GM23338 (cell line): Measurements from ENCODE around the gene VPS39. TPM values are rescaled to one million over a fixed set of nuclear protein-coding genes. Genes with fewer than 3 reads are reported as not detected.

ENCODE experiments used
- ATAC-seq: fragments of 200-7000 bp; cut with Tn5 transposase; 3 replicates; pipeline ENCODE4 v1.9.1; 2020
- DNase-seq: peaks from one replicate; pipeline ENCODE4 v3.0.0-alpha.2; 2015; ENCODE audit warnings: low spot score
- H2AFZ ChIP-seq: fragments of 200-600 bp; sonication (generic); 2 replicates; pipeline ENCODE4 v1.8.0; 2016; ENCODE audit warnings: antibody characterized with exemption, mild to moderate bottlenecking, moderate library complexity
- H3F3A ChIP-seq: fragments of 200-600 bp; sonication (generic); replicated peaks from 2 replicates; pipeline ENCODE4 v1.8.0; 2017; ENCODE audit warnings: antibody characterized with exemption, mixed run types, low read depth
- H3K27ac ChIP-seq: fragments of 200-600 bp; sonication (generic); 2 replicates; pipeline ENCODE4 v1.6.1; 2016; ENCODE audit warnings: low read depth
- H3K27me3 ChIP-seq: fragments of 200-600 bp; sonication (generic); 2 replicates; pipeline ENCODE4 v1.8.0; 2016; ENCODE audit warnings: mild to moderate bottlenecking, mixed run types, moderate library complexity; ENCODE audit not compliant: insufficient read depth
- H3K36me3 ChIP-seq: fragments of 200-600 bp; sonication (generic); 2 replicates; pipeline ENCODE4 v1.8.0; 2016; ENCODE audit warnings: mild to moderate bottlenecking; ENCODE audit not compliant: insufficient read depth
- H3K4me1 ChIP-seq: fragments of 200-600 bp; sonication (generic); 2 replicates; pipeline ENCODE4 v1.8.0; 2016; ENCODE audit warnings: mild to moderate bottlenecking, moderate library complexity; ENCODE audit not compliant: insufficient read depth
- H3K4me2 ChIP-seq: fragments of 200-600 bp; sonication (generic); 2 replicates; pipeline ENCODE4 v1.7.1; 2017; ENCODE audit warnings: mixed run types
- H3K4me3 ChIP-seq: fragments of 200-600 bp; sonication (generic); 2 replicates; pipeline ENCODE4 v1.6.1; 2016; ENCODE audit warnings: mixed run types
- H3K79me2 ChIP-seq: fragments of 200-600 bp; sonication (generic); replicated peaks from 2 replicates; pipeline ENCODE4 v1.8.0; 2017; ENCODE audit warnings: mild to moderate bottlenecking; ENCODE audit not compliant: insufficient read depth
- H3K9me2 ChIP-seq: fragments of 200-600 bp; sonication (generic); 2 replicates; pipeline ENCODE4 v1.8.0; 2017; ENCODE audit not compliant: insufficient read depth
- H4K20me1 ChIP-seq: fragments of 200-600 bp; sonication (generic); replicated peaks from 2 replicates; pipeline ENCODE4 v1.8.0; 2017; ENCODE audit warnings: mild to moderate bottlenecking; ENCODE audit not compliant: insufficient read depth
- H3K27ac Mint-ChIP-seq: 2 replicates; pipeline ENCODE4 v1.8.0; 2020; ENCODE audit warnings: inconsistent platforms, mild to moderate bottlenecking, moderate library complexity, mixed read lengths
- H3K27me3 Mint-ChIP-seq: 3 replicates; pipeline ENCODE4 v1.8.0; 2022; ENCODE audit warnings: low read depth, mild to moderate bottlenecking, moderate library complexity, mixed read lengths, inconsistent platforms; ENCODE audit not compliant: insufficient read depth, poor library complexity
- H3K36me3 Mint-ChIP-seq: 3 replicates; pipeline ENCODE4 v1.8.0; 2021; ENCODE audit warnings: low read depth, mild to moderate bottlenecking, inconsistent platforms, moderate library complexity, mixed read lengths
- H3K4me1 Mint-ChIP-seq: 3 replicates; pipeline ENCODE4 v1.8.0; 2020; ENCODE audit warnings: mild to moderate bottlenecking, inconsistent platforms, mixed read lengths
- H3K4me3 Mint-ChIP-seq: 3 replicates; pipeline ENCODE4 v1.8.0; 2021; ENCODE audit warnings: moderate library complexity, mild to moderate bottlenecking, inconsistent platforms, mixed read lengths
- H3K9me3 Mint-ChIP-seq: 3 replicates; pipeline ENCODE4 v1.8.0; 2020; ENCODE audit warnings: moderate library complexity, mild to moderate bottlenecking, inconsistent platforms, mixed read lengths
- CREB1 ChIP-seq: fragments of 250-450 bp; sonication (Bioruptor Pico); IDR thresholded peaks from 2 replicates; pipeline ENCODE4 v1.5.0; 2020; ENCODE audit warnings: low read depth, mild to moderate bottlenecking, moderate library complexity
- EZH2 ChIP-seq: fragments of 200-600 bp; sonication (generic); IDR thresholded peaks from one replicate; pipeline ENCODE4 v1.8.0; 2017; ENCODE audit warnings: antibody characterized with exemption, mild to moderate bottlenecking, low read depth; ENCODE audit not compliant: unreplicated experiment
- EZH2phosphoT487 ChIP-seq: fragments of 200-600 bp; sonication (generic); IDR thresholded peaks from one replicate; pipeline ENCODE4 v1.8.1; 2018; ENCODE audit warnings: antibody characterized with exemption; ENCODE audit not compliant: unreplicated experiment
- JUNB ChIP-seq: IDR thresholded peaks from one replicate; pipeline ENCODE4 v1.6.1; 2016; ENCODE audit warnings: antibody characterized with exemption; ENCODE audit not compliant: unreplicated experiment
- NANOG ChIP-seq: IDR thresholded peaks from 2 replicates; pipeline ENCODE4 v1.6.1; 2016; ENCODE audit warnings: antibody characterized with exemption, borderline replicate concordance
- POLR2AphosphoS5 ChIP-seq: IDR thresholded peaks from 2 replicates; pipeline ENCODE4 v1.6.1; 2016; ENCODE audit warnings: antibody characterized with exemption, low read depth
- STAT1 ChIP-seq: IDR thresholded peaks from one replicate; pipeline ENCODE4 v1.6.1; 2016; ENCODE audit warnings: antibody characterized with exemption; ENCODE audit not compliant: unreplicated experiment
- ZNF114 ChIP-seq: fragments of 250-450 bp; sonication (Bioruptor Pico); IDR thresholded peaks from 2 replicates; pipeline ENCODE4 v1.5.0; 2020; ENCODE audit warnings: mild to moderate bottlenecking, moderate library complexity
- ZNF331 ChIP-seq: fragments of 250-450 bp; sonication (Bioruptor Pico); IDR thresholded peaks from 2 replicates; pipeline ENCODE4 v1.5.0; 2020; ENCODE audit warnings: low read depth, mild to moderate bottlenecking, moderate library complexity
- polyA plus RNA-seq: library from polyadenylated mRNA; unstranded; fragments of >200 nt; fragmentation: Nextera tagmentation; extraction: Ambion mirVana; gene quantifications from 2 replicates; pipeline ENCODE4 v1.2.1, GENCODE V29; 2016
- total RNA-seq: library from RNA; depleted of rRNA; stranded (reverse); fragments of >200 nt; shearing (Covaris generic); gene quantifications from 2 replicates; pipeline ENCODE4 v1.2.3, GENCODE V29; 2014
- TF ChIP-seq, protein P1 (sequence below): fragments of 250-450 bp; sonication (Bioruptor Pico); IDR thresholded peaks from 2 replicates; pipeline ENCODE4 v1.5.0; 2020; ENCODE audit warnings: mild to moderate bottlenecking, moderate library complexity
- TF ChIP-seq, protein P2 (sequence below): IDR thresholded peaks from one replicate; pipeline ENCODE4 v1.6.1; 2018; ENCODE audit warnings: antibody characterized with exemption; ENCODE audit not compliant: unreplicated experiment
- TF ChIP-seq, protein P3 (sequence below): IDR thresholded peaks from 2 replicates; pipeline ENCODE4 v1.6.1; 2016; ENCODE audit warnings: antibody characterized with exemption
- TF ChIP-seq, protein P4 (sequence below), 2 experiments: fragments of 200-600 bp in 1 of 2; sonication (generic) in 1 of 2; conservative IDR thresholded peaks; 2 replicates each; pipeline versions ENCODE4 v1.5.1 to v1.6.1; 2016 to 2017; ENCODE audit warnings: antibody characterized with exemption in 2 of 2, low read depth in 2 of 2, mild to moderate bottlenecking in 2 of 2, moderate library complexity in 1 of 2

The VPS39 gene
- total and polyA plus RNA-seq, 2 experiments from 2014 or later: 14.9 to 45.1 TPM

DNA sequence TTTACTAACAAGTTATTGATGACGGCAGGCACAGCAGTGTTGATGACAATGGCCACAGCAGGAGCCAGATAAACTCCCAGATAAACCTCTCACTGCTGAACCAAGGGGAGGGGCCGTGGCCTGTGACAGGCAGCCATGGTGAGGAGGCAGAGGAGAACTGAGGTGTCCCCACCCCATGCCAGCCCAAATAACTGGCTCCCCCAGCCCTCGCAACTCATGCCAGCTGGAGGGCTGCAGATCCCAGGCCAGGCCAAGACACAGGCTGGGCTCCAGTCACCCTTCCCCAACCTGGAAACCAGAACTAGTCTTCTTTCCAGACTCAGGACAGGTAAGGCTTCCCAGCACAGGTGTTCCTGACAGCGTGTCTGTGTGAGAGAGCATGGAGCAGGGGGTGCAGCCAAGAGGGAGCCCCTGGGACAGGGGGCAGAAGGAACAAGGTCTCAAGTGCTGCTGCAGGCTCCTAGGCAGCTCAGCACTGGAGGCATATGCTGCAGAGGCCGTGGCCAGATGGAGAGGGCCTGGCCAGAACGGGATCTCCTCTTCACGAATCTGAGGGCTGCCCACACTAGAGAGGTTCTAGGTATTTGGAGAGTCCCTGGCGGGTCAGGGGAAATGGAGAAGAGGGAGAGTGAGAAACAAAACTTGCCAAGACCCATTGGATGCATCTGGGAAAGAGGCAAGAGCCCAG is 67.6 kb downstream of the VPS39 start:
- Histone ChIP-seq H3F3A (no peaks in the 10 kb centered on the region), H3K4me3 (no peak overlapping the region), H3K27ac (no peak overlapping the region), H3K27me3 (no peaks in the 10 kb centered on the region), H3K9me2 (no peaks in the 10 kb centered on the region), H4K20me1 (no peaks in the 10 kb centered on the region), H3K79me2 (no peaks in the 10 kb centered on the region), H3K4me2 (no peak overlapping the region), H3K36me3 (no peaks in the 10 kb centered on the region), H2AFZ (no peak overlapping the region), H3K4me1 (no peaks in the 10 kb centered on the region)
- Mint-ChIP-seq H3K9me3 (peaks cover 15% of the 10 kb centered on the region; the same call in 2 of the 3 replicates), H3K27ac (no peak overlapping the region), H3K4me1 (no peaks in the 10 kb centered on the region; the same call in 1 of the 3 replicates), H3K36me3 (no peaks in the 10 kb centered on the region), H3K27me3 (peaks cover 4% of the 10 kb centered on the region), H3K4me3 (no peak overlapping the region)
- no peak for ATAC-seq
- no peak for DNase-seq
- TF ChIP-seq EZH2: no peak
- TF ChIP-seq ZNF331 (CRISPR knock-in tag): no peak
- TF ChIP-seq STAT1: no peak
- TF ChIP-seq NANOG: no peak
- TF ChIP-seq, protein P1, sequence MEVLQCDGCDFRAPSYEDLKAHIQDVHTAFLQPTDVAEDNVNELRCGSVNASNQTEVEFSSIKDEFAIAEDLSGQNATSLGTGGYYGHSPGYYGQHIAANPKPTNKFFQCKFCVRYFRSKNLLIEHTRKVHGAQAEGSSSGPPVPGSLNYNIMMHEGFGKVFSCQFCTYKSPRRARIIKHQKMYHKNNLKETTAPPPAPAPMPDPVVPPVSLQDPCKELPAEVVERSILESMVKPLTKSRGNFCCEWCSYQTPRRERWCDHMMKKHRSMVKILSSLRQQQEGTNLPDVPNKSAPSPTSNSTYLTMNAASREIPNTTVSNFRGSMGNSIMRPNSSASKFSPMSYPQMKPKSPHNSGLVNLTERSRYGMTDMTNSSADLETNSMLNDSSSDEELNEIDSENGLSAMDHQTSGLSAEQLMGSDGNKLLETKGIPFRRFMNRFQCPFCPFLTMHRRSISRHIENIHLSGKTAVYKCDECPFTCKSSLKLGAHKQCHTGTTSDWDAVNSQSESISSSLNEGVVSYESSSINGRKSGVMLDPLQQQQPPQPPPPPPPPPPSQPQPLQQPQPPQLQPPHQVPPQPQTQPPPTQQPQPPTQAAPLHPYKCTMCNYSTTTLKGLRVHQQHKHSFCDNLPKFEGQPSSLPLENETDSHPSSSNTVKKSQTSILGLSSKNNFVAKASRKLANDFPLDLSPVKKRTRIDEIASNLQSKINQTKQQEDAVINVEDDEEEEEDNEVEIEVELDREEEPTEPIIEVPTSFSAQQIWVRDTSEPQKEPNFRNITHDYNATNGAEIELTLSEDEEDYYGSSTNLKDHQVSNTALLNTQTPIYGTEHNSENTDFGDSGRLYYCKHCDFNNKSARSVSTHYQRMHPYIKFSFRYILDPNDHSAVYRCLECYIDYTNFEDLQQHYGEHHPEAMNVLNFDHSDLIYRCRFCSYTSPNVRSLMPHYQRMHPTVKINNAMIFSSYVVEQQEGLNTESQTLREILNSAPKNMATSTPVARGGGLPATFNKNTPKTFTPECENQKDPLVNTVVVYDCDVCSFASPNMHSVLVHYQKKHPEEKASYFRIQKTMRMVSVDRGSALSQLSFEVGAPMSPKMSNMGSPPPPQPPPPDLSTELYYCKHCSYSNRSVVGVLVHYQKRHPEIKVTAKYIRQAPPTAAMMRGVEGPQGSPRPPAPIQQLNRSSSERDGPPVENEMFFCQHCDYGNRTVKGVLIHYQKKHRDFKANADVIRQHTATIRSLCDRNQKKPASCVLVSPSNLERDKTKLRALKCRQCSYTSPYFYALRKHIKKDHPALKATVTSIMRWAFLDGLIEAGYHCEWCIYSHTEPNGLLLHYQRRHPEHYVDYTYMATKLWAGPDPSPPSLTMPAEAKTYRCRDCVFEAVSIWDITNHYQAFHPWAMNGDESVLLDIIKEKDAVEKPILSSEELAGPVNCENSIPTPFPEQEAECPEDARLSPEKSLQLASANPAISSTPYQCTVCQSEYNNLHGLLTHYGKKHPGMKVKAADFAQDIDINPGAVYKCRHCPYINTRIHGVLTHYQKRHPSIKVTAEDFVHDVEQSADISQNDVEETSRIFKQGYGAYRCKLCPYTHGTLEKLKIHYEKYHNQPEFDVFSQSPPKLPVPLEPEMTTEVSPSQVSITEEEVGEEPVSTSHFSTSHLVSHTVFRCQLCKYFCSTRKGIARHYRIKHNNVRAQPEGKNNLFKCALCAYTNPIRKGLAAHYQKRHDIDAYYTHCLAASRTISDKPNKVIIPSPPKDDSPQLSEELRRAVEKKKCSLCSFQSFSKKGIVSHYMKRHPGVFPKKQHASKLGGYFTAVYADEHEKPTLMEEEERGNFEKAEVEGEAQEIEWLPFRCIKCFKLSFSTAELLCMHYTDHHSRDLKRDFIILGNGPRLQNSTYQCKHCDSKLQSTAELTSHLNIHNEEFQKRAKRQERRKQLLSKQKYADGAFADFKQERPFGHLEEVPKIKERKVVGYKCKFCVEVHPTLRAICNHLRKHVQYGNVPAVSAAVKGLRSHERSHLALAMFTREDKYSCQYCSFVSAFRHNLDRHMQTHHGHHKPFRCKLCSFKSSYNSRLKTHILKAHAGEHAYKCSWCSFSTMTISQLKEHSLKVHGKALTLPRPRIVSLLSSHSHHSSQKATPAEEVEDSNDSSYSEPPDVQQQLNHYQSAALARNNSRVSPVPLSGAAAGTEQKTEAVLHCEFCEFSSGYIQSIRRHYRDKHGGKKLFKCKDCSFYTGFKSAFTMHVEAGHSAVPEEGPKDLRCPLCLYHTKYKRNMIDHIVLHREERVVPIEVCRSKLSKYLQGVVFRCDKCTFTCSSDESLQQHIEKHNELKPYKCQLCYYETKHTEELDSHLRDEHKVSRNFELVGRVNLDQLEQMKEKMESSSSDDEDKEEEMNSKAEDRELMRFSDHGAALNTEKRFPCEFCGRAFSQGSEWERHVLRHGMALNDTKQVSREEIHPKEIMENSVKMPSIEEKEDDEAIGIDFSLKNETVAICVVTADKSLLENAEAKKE (CRISPR knock-in tag): no peak
- TF ChIP-seq POLR2AphosphoS5: no peak
- TF ChIP-seq, protein P2, sequence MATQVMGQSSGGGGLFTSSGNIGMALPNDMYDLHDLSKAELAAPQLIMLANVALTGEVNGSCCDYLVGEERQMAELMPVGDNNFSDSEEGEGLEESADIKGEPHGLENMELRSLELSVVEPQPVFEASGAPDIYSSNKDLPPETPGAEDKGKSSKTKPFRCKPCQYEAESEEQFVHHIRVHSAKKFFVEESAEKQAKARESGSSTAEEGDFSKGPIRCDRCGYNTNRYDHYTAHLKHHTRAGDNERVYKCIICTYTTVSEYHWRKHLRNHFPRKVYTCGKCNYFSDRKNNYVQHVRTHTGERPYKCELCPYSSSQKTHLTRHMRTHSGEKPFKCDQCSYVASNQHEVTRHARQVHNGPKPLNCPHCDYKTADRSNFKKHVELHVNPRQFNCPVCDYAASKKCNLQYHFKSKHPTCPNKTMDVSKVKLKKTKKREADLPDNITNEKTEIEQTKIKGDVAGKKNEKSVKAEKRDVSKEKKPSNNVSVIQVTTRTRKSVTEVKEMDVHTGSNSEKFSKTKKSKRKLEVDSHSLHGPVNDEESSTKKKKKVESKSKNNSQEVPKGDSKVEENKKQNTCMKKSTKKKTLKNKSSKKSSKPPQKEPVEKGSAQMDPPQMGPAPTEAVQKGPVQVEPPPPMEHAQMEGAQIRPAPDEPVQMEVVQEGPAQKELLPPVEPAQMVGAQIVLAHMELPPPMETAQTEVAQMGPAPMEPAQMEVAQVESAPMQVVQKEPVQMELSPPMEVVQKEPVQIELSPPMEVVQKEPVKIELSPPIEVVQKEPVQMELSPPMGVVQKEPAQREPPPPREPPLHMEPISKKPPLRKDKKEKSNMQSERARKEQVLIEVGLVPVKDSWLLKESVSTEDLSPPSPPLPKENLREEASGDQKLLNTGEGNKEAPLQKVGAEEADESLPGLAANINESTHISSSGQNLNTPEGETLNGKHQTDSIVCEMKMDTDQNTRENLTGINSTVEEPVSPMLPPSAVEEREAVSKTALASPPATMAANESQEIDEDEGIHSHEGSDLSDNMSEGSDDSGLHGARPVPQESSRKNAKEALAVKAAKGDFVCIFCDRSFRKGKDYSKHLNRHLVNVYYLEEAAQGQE: no peak
- TF ChIP-seq, protein P3, sequence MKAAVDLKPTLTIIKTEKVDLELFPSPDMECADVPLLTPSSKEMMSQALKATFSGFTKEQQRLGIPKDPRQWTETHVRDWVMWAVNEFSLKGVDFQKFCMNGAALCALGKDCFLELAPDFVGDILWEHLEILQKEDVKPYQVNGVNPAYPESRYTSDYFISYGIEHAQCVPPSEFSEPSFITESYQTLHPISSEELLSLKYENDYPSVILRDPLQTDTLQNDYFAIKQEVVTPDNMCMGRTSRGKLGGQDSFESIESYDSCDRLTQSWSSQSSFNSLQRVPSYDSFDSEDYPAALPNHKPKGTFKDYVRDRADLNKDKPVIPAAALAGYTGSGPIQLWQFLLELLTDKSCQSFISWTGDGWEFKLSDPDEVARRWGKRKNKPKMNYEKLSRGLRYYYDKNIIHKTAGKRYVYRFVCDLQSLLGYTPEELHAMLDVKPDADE: no peak
- TF ChIP-seq, protein P4, sequence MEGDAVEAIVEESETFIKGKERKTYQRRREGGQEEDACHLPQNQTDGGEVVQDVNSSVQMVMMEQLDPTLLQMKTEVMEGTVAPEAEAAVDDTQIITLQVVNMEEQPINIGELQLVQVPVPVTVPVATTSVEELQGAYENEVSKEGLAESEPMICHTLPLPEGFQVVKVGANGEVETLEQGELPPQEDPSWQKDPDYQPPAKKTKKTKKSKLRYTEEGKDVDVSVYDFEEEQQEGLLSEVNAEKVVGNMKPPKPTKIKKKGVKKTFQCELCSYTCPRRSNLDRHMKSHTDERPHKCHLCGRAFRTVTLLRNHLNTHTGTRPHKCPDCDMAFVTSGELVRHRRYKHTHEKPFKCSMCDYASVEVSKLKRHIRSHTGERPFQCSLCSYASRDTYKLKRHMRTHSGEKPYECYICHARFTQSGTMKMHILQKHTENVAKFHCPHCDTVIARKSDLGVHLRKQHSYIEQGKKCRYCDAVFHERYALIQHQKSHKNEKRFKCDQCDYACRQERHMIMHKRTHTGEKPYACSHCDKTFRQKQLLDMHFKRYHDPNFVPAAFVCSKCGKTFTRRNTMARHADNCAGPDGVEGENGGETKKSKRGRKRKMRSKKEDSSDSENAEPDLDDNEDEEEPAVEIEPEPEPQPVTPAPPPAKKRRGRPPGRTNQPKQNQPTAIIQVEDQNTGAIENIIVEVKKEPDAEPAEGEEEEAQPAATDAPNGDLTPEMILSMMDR (conservative IDR thresholded peaks at IDR 0.05; ENCODE audit: low read depth in 2 of 2): no peak
- no peak for TF ChIP-seq ZNF114 (CRISPR knock-in tag)
- no peak for TF ChIP-seq CREB1 (CRISPR knock-in tag)
- no peak for TF ChIP-seq JUNB
- no peak for TF ChIP-seq EZH2phosphoT487
